Ascending aorta (tissue), 2 donors: ENCODE results near the gene PTPN9. TPM values are rescaled to one million over a fixed set of nuclear protein-coding genes. Genes with fewer than 3 reads are reported as not detected.

Experiments
- DNase-seq, 2 donors: peaks; one replicate each; pipeline ENCODE4 v3.0.0-alpha.2; 2019; ENCODE audit warnings: low spot score in 2 of 2
- H3K27ac ChIP-seq, 2 donors: fragments of 200-600 bp; sonication (generic); one replicate each; pipeline ENCODE4 v1.5.1; 2016 to 2017; ENCODE audit warnings: mild to moderate bottlenecking in 1 of 2
- H3K27me3 ChIP-seq: fragments of 200-600 bp; sonication (generic); one replicate; pipeline ENCODE4 v1.5.1; 2017
- H3K36me3 ChIP-seq, 2 donors: fragments of 200-600 bp; sonication (generic); one replicate each; pipeline ENCODE4 v1.5.1; 2016
- H3K4me1 ChIP-seq, 2 donors: fragments of 200-600 bp; sonication (generic); one replicate each; pipeline ENCODE4 v1.5.1; 2016 to 2017; ENCODE audit warnings: mild to moderate bottlenecking in 1 of 2
- H3K4me3 ChIP-seq, 2 donors: fragments of 200-600 bp; sonication (generic); one replicate each; pipeline ENCODE4 v1.5.1; 2016 to 2017; ENCODE audit warnings: mild to moderate bottlenecking in 1 of 2
- H3K9me3 ChIP-seq, 2 donors: fragments of 200-600 bp; sonication (generic); one replicate each; pipeline ENCODE4 v1.5.1; 2016
- CTCF ChIP-seq, 3 experiments: fragments of 200-600 bp in 2 of 3; fragments of 450-650 bp in 1 of 3; sonication (generic) in 2 of 3; IDR thresholded peaks; one replicate each; pipeline ENCODE4 v1.5.1; 2016 to 2019; ENCODE audit warnings: antibody characterized with exemption in 3 of 3, mild to moderate bottlenecking in 1 of 3, moderate library complexity in 1 of 3
- intact Hi-C: fragments of 100-400 bp; cut with DNase I; formaldehyde crosslinking; loops from one replicate; pipeline ENCODE4 v1.15.1; 2023
- total RNA-seq: library from RNA; depleted of rRNA; stranded (reverse); fragments of >200 nt; gene quantifications from one replicate; pipeline ENCODE4 v1.1.0, GENCODE V29; 2016

PTPN9 gene
- total RNA-seq, 1 donor from 2014 or later = 7.1 TPM

GRCh38 chr15:75578173-75578947, 755 bp downstream of the PTPN9 start:
- no peak for TF ChIP-seq CTCF (IDR thresholded peaks at IDR 0.05)
- Histone ChIP-seq H3K27ac (peak overlapping the region; percentile 85 to 88), H3K4me1 (peaks cover 4 to 9% of the 10 kb centered on the region in 2 donors), H3K36me3 (no peaks in the 10 kb centered on the region), H3K27me3 (no peaks in the 10 kb centered on the region), H3K4me3 (peak overlapping the region; percentile 94 to 97), H3K9me3 (no peaks in the 10 kb centered on the region)
- intact Hi-C loops = loop anchor here (2.0 to 5.0 kb wide), 5 partner anchors 44 to 126 kb away; partner anchors contain the start of gene SIN3A
- DNase-seq = no peak

DNA sequence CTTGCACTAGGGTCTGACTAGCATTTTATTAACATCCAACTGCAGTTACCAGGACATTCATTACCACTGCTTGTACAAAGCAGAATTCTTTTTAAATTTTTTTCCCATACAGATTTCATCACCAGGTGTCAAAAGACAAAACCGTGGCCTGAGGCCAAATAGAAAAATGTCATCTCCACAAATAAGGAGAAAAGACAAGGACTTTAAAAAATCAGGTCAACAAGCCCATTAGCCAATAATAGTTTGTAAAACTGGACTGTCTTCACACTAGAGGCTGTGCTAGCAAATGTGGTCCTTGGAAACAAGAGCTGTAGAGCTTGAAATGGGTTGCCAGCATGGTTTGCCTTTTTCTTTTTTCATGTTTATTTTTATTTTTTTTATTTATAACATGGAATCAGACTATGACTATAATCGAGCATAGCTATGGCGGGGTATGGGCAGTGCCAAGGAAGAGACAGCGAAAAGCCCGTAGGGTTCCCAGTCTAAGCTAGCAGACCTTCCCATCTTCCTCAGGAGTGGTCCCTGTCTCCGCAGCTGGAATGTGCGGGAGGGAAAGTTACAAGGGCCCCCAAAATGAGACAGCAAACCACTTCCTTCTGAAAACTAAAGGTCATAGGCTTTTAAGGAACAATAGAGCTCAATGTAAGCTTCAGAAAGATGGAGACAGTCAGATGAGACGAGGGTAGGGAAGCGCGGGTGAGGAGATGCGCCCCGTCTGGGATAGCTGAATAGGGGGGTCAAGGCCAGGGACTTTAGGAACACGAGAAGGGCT, 1.5 kb downstream of the PTPN9 start:
- H3K27me3 ChIP-seq = no peaks in the 10 kb centered on the region
- no peak for TF ChIP-seq CTCF (IDR thresholded peaks at IDR 0.05)
- peak overlapping the region; percentile 85 to 88 for H3K27ac ChIP-seq
- peaks cover 4 to 15% of the 10 kb centered on the region in 2 donors for H3K4me1 ChIP-seq
- DNase-seq = peak in 1 of 2 donors; percentile 37
- intact Hi-C loops = loop anchor here (2.0 to 5.0 kb wide), 5 partner anchors 45 to 125 kb away; partner anchors contain the start of gene SIN3A
- H3K4me3 ChIP-seq = peak overlapping the region; percentile 94 to 97
- H3K36me3 ChIP-seq = no peaks in the 10 kb centered on the region
- no peaks in the 10 kb centered on the region for H3K9me3 ChIP-seq

GRCh38 chr15:75573648-75574384, 5.3 kb downstream of the PTPN9 start:
- Histone ChIP-seq H3K27ac (no peak overlapping the region), H3K4me1 (peaks cover 0 to 15% of the 10 kb centered on the region in 2 donors), H3K27me3 (no peaks in the 10 kb centered on the region), H3K4me3 (no peak overlapping the region), H3K9me3 (no peaks in the 10 kb centered on the region), H3K36me3 (peaks cover 0 to 6% of the 10 kb centered on the region in 2 donors)
- intact Hi-C loops = no loop called here
- DNase-seq = peak in 1 of 2 donors; percentile 25
- no peak for TF ChIP-seq CTCF (IDR thresholded peaks at IDR 0.05)

DNA sequence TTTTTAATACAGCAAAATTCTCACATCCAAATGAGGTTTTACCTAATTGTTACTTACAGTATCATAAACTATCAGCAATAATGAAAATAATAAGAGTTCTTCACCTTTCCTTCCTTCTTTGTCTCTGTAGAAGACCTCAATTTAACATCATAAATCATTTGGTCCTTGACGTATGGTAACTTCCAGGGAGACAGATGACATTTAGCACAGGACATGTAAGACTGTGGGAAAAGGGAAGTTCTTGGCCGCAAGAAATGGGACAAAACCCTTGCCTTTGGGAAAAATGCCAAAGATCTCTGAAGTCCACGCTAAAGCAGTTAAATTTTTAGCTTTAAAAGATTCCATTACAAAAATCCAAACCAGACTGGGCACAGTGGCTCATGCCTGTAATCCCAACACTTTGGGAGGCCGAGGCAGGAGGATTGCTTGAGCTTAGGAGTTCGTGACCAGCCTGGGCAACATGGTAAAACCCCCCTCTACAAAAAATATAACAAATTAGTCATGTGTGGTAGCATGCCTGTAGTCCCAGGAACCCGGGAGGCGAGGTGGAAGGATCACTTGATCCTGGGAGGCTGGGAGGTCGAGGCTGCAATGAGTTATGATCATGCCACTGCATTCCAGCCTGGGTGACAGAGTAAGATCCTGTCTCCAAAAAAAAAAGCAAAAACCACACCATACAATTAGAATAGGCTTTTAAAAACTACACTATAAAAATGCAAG, 8.8 kb downstream of the PTPN9 start:
- H3K27me3 ChIP-seq = no peaks in the 10 kb centered on the region
- H3K36me3 ChIP-seq = peaks cover 0 to 6% of the 10 kb centered on the region in 2 donors
- peaks cover 0 to 8% of the 10 kb centered on the region in 2 donors for H3K4me1 ChIP-seq
- no peak overlapping the region for H3K4me3 ChIP-seq
- intact Hi-C loops = no loop called here
- no peak for TF ChIP-seq CTCF (IDR thresholded peaks at IDR 0.05)
- peak in 1 of 2 donors; percentile 40 for DNase-seq
- H3K27ac ChIP-seq = no peak overlapping the region
- no peaks in the 10 kb centered on the region for H3K9me3 ChIP-seq
